OCI-M2 (cell line): ENCODE data around the gene BLCAP.
"Not testable (repeated sequence)": the region's sequence is repeated elsewhere in the genome, so short reads cannot be mapped to it uniquely, and the experiment has no call there.

Source experiments
- DNase-seq: peaks from one replicate; lab custom pipeline; 2025; ENCODE audit not compliant: unreplicated experiment; lab: John Stamatoyannopoulos, UW

BLCAP gene

DNA sequence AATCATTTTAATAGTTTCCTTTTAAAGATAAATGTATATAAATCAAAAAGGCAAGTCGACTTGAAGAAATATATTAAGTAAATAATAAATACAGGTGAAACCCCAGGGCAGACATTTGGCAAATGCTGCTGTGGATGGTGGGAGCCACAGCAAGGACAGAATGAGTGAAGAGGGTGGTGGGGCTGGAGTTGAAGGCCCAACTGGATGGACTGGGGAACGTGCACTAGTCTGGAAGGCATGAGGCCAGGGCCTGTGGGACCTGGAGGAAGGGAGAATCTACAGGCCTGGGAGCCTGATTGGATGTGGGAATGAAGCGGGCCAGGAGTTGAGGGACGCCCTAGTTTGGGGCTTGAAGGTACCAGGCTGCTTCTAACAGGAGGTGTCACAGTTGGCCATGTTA is 30.6 kb upstream of the BLCAP start:
- DNase-seq: no peak

DNA sequence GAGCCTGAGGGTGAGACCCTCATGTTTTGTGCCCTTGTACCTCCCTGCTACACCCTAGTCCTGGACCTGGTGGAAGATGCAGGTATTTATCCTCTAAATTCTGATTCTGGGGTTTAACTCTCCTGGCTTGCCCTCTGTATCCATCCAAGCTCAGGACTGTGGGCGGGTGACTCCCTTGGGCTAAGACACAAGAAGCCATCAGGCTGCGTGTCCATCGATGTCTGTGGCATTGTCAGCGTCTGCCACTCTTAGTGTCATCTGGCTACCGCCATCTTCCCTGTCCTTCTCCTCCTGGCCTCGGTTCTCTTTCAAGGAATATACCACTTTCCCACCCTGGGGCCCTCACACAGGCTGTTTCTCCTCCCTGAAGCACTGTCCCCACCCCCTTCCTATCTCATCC is 28.9 kb upstream of the BLCAP start:
- DNase-seq: no peak

DNA sequence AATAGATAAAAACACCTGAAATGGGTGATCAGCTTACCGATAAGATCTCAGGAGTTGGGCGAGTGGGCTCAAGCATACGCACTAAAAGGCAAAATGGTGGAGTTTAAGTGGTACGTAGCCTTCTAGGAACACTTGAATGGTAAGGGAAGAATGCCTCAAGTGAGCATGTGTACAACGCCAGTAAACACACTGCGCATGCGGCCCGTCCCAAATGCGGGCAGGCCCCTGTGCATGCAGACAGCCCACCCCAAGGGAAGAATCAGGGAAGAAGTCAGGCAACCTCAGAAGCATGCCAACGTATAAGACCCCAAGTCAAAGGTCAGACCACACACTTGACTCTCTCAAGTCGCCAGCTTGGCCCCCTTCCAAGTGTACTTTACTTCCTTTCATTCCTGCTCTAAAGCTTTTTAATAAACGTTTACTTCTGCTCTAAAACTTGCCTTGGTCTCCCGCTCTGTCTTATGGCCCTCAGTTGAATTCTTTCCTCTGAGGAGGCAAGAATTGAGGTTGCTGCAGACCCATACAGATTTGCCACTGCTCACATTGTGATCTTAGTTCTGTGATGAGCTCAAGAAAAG is 27.1 kb upstream of the BLCAP start:
- DNase-seq: not testable (repeated sequence)

DNA sequence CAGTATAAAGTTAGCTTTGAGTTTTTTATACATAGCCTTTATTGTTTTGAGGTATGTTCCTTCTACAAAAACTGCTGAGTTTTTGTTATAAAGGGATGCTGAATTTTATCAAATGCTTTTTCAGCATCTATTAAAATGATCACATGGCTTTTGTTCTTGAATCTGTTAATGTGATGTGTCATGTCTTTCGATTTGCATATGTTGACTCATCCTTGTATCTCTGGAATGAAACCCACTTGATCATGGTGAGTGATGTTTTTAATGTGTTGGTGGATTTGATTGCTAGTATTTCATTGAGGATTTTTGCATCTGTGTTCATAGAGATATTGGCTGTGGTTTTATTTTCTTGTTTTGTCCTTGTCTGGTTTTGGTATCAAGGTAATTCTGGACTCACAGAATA is 24.7 kb upstream of the BLCAP start:
- DNase-seq: no peak

DNA sequence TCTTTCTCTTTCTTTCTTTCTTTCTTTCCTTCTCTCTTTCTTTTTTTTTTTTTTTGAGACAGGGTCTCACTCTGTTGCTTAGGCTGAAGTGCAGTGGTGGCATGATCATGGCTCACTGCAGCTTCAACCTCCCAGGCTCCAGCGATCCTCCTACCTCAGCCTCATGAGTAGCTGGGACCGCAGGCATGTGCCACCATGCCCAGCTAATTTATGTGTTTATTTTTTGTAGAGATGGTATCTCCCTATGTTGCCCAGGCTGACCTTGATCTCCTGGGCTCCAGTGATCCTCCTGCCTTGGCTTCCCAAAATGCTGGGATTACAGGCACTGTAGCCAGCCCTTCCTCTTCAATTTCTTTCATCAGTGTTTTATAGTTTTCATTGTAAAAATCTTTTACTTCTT is 24.0 kb upstream of the BLCAP start:
- not testable (repeated sequence) for DNase-seq

DNA sequence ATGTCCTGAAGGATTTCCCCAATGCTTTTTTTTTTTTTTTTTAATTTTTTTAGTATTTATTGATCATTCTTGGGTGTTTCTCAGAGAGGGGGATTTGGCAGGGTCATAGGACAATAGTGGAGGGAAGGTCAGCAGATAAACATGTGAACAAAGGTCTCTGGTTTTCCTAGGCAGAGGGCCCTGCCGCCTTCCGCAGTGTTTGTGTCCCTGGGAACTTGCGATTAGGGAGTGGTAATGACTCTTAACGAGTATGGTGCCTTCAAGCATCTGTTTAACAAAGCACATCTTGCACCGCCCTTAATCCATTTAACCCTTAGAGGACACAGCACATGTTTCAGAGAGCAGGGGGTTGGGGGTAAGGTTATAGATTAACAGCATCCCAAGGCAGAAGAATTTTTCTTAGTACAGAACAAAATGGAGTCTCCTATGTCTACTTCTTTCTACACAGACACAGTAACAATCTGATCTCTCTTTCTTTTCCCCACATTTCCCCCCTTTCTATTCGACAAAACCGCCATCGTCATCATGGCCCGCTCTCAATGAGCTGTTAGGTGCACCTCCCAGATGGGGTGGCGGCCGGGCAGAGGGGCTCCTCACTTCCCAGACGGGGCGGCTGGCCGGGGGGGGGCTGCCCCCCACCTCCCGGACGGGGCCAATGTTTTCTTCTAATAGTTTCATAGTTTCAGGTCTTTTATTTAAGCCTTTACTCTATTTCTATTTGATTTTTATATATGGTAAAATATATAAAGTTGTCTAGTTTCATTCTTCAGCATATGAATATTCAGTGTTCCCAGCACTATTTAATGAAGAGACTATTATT is 22.6 kb upstream of the BLCAP start:
- DNase-seq: not testable (repeated sequence)

DNA sequence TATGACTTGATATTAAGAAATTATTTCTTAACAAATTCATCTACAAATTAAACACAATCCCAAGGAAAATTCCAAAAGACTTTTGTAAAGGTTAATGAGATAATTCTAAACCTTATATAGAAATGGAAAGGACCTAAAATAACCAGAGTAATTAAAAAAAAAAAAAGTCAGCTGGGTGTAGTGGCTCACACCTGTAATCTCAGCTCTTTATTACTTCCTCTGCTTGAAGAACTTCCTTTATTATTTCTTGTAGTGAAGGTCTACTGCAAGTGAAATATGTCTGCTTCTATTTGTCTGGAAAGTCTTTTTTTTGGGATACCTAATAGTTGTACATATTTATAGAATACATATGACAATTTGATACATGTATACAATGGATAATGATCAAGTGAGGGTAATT is 20.2 kb upstream of the BLCAP start:
- no peak for DNase-seq

DNA sequence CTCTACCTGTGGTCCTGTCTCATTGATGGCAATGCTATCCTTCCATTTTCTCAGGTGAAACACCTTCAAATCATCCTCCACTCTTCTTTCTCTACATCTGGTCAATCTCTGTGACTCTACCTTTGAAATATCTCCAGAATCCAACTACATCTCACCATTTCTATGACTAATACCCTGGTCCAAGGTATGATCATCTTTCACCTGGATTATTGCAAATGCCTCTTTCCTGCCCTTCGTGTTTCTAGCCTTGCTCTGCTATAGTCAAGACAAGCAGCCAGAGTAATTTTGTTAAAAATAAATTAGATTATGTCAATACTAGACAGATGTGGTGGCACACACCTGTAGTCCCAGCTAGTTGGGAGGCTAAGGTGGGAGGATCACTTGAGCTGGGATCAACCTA is 17.8 kb upstream of the BLCAP start:
- no peak for DNase-seq

DNA sequence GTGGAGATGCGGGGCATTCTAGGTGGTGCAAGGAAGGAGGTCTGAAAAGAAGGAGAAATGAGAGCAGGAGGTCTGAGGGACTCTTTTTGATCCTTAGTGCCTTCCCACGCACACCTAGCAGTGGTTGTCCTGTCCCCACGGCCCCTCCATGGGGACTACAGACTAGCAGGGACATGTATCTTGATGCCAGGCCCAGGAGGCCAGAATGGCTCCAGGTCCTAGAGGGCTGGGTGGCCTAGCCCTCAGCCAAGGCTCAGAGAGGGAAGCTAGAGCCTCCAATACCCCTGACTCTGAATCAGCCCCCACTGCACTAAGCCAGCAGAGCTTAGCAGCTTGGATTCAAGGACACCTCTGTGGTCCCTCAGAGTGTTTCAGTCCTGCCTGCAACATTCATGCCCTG is 16.7 kb upstream of the BLCAP start:
- no peak for DNase-seq

DNA sequence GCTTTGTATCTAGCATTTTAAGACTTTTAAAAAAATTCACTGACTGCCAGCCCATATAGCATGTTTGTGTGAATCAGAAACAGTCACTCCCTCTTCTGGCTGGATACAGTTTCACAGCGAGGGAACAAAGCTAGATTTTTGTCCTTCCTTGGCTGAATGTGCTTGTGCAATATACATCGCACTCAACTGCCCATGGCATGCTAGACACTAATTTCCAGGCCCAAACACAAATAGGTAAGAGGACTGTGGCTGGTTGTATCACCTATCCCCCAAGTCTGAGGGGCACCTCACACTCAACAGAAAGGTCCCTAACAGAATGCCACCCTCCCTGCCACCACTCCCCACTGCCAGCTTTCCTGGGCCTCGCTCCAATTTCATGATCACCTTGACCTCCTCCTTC is 16.2 kb upstream of the BLCAP start:
- DNase-seq: no peak

DNA sequence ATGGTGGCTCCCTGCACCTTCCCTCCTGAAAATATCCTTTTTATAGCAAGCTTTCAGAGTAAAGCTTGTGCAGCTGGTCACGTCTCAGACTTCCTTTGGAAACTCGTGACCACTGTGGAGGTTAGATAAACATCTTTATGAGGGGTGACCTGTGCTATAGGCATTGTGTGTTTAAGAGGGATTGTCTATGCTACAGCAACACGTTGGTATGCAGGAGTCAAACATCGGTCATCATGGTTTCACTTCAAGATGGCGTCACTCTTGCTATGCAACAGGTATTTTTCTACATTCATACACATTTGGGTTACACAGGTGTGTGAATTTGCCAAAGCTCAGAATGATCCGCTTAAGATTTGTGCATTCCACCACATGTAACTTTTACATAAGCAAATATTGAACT is 14.6 kb upstream of the BLCAP start:
- DNase-seq: no peak

DNA sequence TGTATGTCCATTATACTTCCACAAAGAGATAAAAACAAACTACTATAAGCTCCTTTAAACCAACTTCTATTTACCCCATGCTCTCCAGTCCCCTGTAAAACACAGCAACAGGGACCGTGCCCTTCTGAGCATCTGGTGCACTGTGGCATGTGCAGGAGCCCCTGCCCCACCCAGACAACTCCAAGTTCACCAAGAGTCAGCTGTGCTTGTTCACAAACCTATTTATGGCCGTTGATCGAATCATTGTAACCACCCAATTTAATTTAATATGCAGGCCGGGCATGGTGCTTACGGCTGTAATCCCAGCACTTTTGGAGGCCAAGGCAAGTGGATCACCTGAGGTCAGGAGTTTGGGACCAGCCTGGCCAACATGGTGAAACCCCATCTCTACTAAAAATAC is 13.7 kb upstream of the BLCAP start:
- DNase-seq: no peak

DNA sequence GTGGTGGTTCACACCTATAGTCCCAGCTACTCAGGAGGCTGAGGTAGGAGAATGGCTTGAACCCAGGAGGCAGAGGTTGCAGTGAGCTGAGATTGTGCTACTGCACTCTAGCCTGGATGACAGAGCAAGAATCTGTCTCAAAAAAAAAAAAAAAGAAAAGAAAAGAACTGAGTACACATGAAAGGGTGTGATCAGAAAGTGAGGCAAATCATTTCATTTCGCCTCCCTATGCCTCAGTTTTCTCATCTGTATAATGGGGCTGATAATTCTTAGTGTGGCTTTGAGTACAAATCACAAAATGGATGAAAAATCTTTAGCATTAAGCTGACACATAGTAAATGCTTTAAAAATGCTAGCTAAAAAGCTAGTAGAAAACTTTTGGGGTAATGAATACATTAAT is 13.2 kb upstream of the BLCAP start:
- not testable (repeated sequence) for DNase-seq

DNA sequence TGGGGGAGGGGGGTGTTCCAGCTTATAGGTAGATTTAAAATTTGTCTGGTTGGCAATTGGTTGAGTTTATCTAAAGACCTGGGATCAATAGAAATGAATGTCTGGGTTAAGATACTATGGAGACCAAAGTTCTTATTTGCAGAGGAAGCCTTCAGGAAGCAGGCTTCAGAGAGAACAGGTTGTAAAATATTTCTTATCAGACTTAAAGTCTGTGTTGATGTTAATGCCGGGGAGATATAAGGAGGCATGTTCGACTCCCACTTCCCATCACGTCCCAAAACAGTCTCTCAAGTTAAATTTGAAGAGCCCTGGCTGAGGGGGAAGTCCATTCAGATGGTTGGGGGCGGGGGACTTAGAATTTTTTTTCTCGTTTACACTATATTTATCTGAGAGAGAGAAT is 12.3 kb upstream of the BLCAP start:
- no peak for DNase-seq

DNA sequence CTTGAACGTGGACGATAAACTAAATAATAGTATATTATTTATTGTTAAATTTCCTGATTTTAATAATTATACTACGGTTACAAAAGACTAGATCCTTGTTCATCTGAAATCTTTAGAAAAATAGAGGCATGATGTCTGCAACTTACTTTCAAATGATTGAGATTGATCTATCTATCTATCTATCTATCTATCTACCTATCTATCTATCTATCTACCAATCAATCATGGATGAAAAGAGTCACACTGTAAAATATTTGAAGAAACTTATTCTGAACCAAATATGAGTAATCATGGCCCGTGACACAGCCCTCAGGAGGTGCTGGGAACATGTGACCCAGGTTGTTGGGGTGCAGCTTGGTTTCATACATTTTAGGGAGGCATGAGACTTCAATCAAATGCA is 11.7 kb upstream of the BLCAP start:
- no peak for DNase-seq

DNA sequence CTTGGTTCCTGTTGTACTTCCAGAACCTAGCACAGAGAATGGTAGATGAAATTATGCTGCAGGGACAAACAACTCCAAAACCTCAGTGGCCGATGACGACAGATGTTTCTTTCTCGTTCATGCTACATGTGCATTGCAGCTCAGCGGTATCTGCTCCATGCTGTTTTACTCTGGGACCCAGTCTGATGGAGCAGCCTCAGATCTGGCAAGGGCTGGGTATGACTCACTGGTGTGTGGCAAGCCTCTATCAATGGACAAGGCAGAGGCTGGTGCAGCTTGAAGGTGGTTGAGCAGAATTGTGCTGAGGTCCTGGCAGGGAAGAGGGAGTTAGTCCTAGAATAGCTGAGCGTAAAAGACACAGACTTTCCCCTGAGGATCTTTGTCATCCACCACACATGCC is 10.3 kb upstream of the BLCAP start:
- DNase-seq: no peak

DNA sequence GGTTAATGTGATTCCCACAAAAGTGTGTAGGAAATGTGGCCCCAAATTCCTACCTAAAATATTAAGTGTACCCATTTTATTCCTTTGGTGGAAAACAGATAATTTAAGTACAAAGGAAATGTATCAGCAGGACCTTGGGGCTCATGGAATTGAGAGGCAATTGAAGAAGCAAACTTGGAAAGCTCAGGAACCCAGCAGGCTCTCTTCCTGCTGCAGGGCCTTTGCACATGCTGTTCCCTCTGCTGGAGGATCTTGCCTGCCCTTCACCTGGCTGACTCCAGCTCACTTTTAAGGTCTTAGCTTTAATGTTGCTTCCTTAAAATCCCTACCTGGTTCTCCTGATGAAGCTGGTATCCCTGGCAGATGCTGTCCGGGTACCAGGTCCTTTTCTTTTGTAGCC is 9.8 kb upstream of the BLCAP start:
- no peak for DNase-seq

DNA sequence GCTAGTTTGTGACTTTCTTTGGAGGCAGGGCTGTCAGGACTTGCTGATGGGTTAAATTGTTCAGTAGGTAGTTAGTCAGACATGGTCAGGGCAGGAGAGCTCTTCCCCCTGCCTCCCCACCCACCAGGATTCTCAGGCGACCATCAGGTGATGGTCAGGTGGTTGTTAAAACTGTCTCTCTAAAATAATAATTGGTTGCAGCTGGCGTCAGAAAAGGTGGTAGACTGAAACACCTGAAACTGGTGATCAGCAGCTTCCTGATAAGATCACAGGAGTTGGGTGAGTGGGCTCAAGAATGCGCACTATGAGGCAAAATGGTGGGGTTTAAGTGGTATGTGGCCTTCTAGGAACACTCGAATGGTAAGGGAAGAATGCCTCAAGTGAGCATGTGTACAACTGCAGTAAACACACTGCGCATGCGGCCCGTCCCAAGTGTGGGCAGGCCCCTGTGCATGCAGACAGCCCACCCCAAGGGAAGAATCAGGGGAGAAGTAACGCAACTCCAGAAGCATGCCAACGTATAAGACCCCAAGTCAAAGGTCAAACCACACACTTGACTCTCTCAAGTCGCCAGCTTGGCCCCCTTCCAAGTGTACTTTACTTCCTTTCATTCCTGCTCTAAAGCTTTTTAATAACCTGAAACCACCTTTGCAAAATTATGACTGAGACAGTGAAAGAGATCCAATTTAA is 7.9 kb upstream of the BLCAP start:
- DNase-seq: no peak

DNA sequence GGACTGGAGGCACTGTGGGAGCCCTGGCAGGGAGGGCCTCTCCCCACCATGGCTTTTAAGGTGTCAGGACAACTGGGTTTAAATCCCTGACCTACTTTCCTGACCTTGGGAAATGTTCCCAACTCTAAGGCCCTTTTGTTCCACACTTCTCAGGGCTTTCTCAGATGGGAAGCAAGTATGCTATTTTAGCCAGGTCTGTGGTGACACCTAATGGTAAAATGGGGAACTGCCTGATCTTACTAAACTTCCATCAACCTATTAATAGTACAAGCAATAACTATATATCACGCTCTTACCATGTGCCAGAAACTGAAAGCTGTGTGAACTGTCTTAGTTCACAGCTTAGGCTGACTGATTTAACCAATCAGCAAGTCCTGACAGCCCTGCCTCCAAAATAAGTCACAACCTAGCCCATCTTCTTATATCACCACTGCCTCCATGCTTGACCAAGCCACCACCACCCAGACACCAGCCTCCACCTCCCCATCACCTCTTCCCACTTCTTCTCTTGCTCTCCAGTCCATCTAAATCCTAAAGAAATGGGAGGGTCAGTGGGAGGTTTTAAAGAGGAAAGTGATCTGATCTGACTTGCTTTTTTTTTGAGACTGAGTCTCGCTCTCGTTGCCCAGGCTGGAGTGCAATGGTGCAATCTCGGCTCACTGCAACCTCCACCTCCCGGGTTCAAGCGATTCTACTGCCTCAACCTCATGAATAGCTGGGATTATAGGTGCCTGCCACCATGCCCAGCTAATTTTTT is 6.9 kb upstream of the BLCAP start:
- DNase-seq: peak; percentile 68

DNA sequence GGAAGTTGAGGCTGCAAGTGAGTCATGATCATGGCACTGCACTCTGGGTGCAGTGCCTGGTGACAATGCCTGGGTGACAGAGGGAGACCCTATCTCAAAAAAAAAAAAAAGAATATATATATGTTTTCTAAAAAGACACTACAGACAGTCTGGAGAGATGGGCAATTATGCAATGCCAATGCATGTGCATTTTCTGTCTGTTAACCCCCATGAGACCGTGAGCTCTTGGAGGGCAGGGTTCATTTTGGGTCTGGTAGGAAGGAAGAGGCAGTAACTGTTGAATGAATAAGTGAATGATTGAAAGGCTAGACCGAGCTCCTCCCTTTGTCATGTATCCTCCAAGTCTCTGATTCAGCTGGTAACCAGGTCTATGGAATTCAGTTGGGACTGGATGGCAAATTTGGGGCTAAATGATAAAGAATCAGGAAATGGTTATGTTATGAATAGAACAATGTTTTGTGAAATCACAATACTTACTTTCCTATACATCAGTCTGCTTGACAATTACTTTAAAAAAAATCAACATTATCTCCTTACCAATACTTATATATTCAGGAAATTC is 5.6 kb upstream of the BLCAP start:
- no peak for DNase-seq

DNA sequence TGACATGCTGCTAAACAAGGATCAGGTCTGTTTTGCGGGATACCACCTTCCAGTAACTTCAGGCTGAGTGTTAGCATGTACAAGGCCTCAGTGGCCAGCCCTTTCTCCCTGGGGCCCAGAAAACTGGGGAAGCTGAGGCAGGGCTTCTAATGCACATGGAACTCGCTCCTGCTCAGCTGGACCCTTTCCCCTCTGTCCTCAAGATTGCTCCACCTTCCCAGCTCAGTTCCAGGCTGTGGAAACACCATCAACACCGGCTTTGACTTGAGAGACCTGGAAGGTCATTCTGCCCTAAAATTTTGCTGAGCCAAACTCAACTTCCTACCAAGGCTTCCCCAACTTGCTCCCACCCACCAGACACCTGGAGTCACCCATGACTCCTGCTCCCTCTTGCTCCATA is 4.2 kb upstream of the BLCAP start:
- no peak for DNase-seq
